PC-3 (cell line): ENCODE data around the gene ERFE. TPM values are rescaled to one million over a fixed set of nuclear protein-coding genes. Genes with fewer than 3 reads are reported as not detected.
A peak's percentile ranks its signal among the peaks of the same experiment; 100 is the strongest.

Experiments
- ATAC-seq: fragments of 200-7000 bp; cut with Tn5 transposase; 2 replicates; pipeline ENCODE4 v1.9.1; 2020; ENCODE audit warnings: mild to moderate bottlenecking, moderate library complexity
- BruUV-seq: library from RNA; stranded (reverse); fragments of 400-500 nt; replicated peaks from 2 replicates; lab custom pipeline; 2021; lab: Mats Ljungman, UMichigan
- CTCF ChIA-PET: fragments of 300-600 bp; sonication (Branson Sonifier 250); formaldehyde crosslinking; loops from one replicate; lab custom pipeline; 2022; ENCODE audit warnings: antibody characterized with exemption; lab: Charles Lee
- POLR2A ChIA-PET: fragments of 300-600 bp; sonication (Branson Sonifier 250); formaldehyde crosslinking; loops from one replicate; lab custom pipeline; 2022; ENCODE audit warnings: antibody characterized with exemption; ENCODE audit not compliant: unreplicated experiment; lab: Charles Lee
- DNase-seq: peaks from one replicate; pipeline ENCODE4 v3.0.0-alpha.2; 2015
- H2AFZ ChIP-seq: fragments of 300-600 bp; sonication (generic); 2 replicates; pipeline ENCODE4 v1.6.0; 2016; ENCODE audit warnings: antibody characterized with exemption, low read length
- H3F3A ChIP-seq: fragments of 300-600 bp; sonication (generic); one replicate; pipeline ENCODE4 v1.6.0; 2017; ENCODE audit warnings: antibody characterized with exemption, low read length, control low read depth, mild to moderate bottlenecking; ENCODE audit not compliant: unreplicated experiment
- H3K27ac ChIP-seq: fragments of 300-600 bp; sonication (generic); 2 replicates; pipeline ENCODE4 v1.5.1; 2016; ENCODE audit warnings: mild to moderate bottlenecking, low read length
- H3K27me3 ChIP-seq: fragments of 300-600 bp; sonication (generic); 2 replicates; pipeline ENCODE4 v1.6.1; 2016; ENCODE audit warnings: low read length, mixed read lengths
- H3K36me3 ChIP-seq: fragments of 300-600 bp; sonication (generic); 2 replicates; pipeline ENCODE4 v1.6.1; 2016; ENCODE audit warnings: low read depth, mixed run types, low read length, mixed read lengths
- H3K4me1 ChIP-seq: fragments of 300-600 bp; sonication (generic); 2 replicates; pipeline ENCODE4 v1.5.1; 2016; ENCODE audit warnings: low read length; ENCODE audit not compliant: insufficient read depth
- H3K4me2 ChIP-seq: fragments of 300-600 bp; sonication (generic); 2 replicates; pipeline ENCODE4 v1.6.0; 2016; ENCODE audit warnings: low read length
- H3K4me3 ChIP-seq: fragments of 300-600 bp; sonication (generic); 2 replicates; pipeline ENCODE4 v1.5.1; 2016; ENCODE audit warnings: mild to moderate bottlenecking, low read length, mixed read lengths
- H3K79me2 ChIP-seq: fragments of 300-600 bp; sonication (generic); 2 replicates; pipeline ENCODE4 v1.6.1; 2017; ENCODE audit warnings: low read length, mixed read lengths
- H3K9ac ChIP-seq: fragments of 300-600 bp; sonication (generic); 2 replicates; pipeline ENCODE4 v1.6.0; 2016; ENCODE audit warnings: mild to moderate bottlenecking, low read length
- H3K9me2 ChIP-seq: fragments of 300-600 bp; sonication (generic); replicated peaks from 2 replicates; pipeline ENCODE4 v1.6.1; 2016; ENCODE audit warnings: mixed run types, low read length, mixed read lengths
- H3K9me3 ChIP-seq: fragments of 300-600 bp; sonication (generic); 2 replicates; pipeline ENCODE4 v1.6.1; 2016; ENCODE audit warnings: low read length, mixed read lengths
- H4K20me1 ChIP-seq: fragments of 300-600 bp; sonication (generic); 2 replicates; pipeline ENCODE4 v1.6.1; 2016; ENCODE audit warnings: low read length, mixed read lengths
- EZH2 ChIP-seq: fragments of 300-600 bp; sonication (generic); IDR thresholded peaks from one replicate; pipeline ENCODE4 v1.6.1; 2017; ENCODE audit warnings: antibody characterized with exemption, mild to moderate bottlenecking, low read length; ENCODE audit not compliant: unreplicated experiment
- EZH2phosphoT487 ChIP-seq: fragments of 300-600 bp; sonication (generic); IDR thresholded peaks from 2 replicates; pipeline ENCODE4 v1.6.1; 2018; ENCODE audit warnings: mild to moderate bottlenecking, antibody characterized with exemption, low read length, borderline replicate concordance
- intact Hi-C: fragments of 100-400 bp; cut with micrococcal nuclease; formaldehyde crosslinking; loops from 2 replicates; pipeline ENCODE4 v1.9.0; 2023
- total RNA-seq: library from RNA; depleted of rRNA; stranded (reverse); fragments of >200 nt; gene quantifications from 2 replicates; pipeline ENCODE4 v1.2.3, GENCODE V29; 2014
- TF ChIP-seq, protein P1 (sequence below): fragments of 300-600 bp; sonication (generic); conservative IDR thresholded peaks from 2 replicates; pipeline ENCODE4 v1.5.1; 2017; ENCODE audit warnings: antibody characterized with exemption, low read depth, mild to moderate bottlenecking, low read length

The ERFE gene
- total RNA-seq, 1 experiment from 2014 or later: 7.4 TPM

DNA sequence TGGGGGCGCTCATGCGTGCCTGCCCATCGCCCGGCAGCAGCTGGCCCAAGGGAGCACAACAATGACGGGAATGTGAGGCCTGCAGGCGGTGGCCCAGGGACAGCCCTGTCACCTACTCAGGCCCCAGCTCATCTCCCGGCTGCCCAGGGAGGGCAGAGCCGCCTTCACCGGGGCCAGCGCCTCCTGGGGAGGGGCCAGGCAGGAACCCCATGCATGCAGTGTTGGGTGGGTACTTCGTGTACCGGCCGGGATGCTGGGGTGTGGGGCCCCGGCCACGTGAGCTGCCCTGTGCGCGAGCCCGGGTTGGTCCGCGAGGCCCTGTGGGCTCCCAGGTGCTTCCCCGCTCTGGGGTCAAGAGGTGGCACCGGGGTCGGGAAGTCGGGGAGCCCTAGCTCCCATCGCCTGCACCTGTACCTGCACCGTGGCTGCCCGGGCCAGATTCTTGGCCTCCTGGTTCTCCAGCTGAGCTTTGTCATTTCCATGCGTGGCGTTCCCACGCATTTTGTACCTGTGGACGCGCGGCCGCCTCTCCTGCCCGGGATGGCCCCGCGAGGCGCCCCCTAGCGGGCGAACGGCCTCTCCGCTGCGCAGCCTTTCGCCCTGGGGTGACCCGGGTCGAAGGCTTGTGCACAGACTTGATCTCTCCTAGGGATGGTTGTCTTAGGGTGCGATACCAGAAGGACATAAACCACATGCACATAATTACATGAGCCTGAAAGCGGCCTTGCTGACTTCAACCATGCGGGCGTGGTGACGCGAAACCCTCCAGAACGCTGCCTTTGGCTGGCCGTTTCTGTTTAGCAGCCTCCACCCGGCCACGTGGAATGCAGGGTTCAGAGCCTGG lies 19.4 kb upstream of the ERFE start:
- Histone ChIP-seq H3K27ac (no peak overlapping the region), H3K79me2 (no peaks in the 10 kb centered on the region), H3K27me3 (no peaks in the 10 kb centered on the region), H3K9me2 (no peaks in the 10 kb centered on the region), H2AFZ (no peak overlapping the region), H3F3A (no peaks in the 10 kb centered on the region), H4K20me1 (no peaks in the 10 kb centered on the region), H3K4me2 (no peak overlapping the region), H3K4me3 (no peak overlapping the region), H3K9me3 (no peaks in the 10 kb centered on the region), H3K36me3 (no peaks in the 10 kb centered on the region), H3K4me1 (peaks cover 30% of the 10 kb centered on the region), H3K9ac (no peak overlapping the region)
- BruUV-seq: no TSS peak
- ChIA-PET POLR2A (no interaction called here), CTCF (no interaction called here)
- DNase-seq: no peak
- ATAC-seq: no peak
- TF ChIP-seq, protein P1, sequence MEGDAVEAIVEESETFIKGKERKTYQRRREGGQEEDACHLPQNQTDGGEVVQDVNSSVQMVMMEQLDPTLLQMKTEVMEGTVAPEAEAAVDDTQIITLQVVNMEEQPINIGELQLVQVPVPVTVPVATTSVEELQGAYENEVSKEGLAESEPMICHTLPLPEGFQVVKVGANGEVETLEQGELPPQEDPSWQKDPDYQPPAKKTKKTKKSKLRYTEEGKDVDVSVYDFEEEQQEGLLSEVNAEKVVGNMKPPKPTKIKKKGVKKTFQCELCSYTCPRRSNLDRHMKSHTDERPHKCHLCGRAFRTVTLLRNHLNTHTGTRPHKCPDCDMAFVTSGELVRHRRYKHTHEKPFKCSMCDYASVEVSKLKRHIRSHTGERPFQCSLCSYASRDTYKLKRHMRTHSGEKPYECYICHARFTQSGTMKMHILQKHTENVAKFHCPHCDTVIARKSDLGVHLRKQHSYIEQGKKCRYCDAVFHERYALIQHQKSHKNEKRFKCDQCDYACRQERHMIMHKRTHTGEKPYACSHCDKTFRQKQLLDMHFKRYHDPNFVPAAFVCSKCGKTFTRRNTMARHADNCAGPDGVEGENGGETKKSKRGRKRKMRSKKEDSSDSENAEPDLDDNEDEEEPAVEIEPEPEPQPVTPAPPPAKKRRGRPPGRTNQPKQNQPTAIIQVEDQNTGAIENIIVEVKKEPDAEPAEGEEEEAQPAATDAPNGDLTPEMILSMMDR: peak; percentile 73
- TF ChIP-seq EZH2: no peak
- no peak for TF ChIP-seq EZH2phosphoT487
- intact Hi-C loops: no loop called here

DNA sequence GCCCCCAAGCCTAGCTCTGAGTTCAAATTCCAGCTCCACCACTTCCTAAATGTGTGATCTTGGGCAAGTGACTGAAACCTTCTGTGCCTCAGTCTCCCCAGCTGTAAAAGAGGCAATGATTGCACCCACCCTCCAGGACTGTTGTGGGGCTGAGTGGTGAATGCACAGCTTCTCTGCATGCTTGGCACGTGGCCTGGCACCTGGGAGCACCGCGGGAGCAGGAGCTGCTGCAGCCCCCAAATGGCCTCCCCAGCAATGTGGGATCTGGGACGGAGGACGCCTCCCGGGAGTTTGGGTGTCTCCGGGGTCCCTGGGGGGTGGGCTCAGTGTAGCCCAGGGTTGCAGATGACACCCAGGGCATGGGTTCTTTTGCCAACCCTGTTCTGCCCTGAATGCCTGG lies 18.7 kb upstream of the ERFE start:
- Histone ChIP-seq H3K9me2 (no peaks in the 10 kb centered on the region), H3K27me3 (no peaks in the 10 kb centered on the region), H4K20me1 (no peaks in the 10 kb centered on the region), H3F3A (no peaks in the 10 kb centered on the region), H3K9ac (no peak overlapping the region), H3K36me3 (no peaks in the 10 kb centered on the region), H3K4me2 (no peak overlapping the region), H3K79me2 (no peaks in the 10 kb centered on the region), H2AFZ (no peak overlapping the region), H3K27ac (no peak overlapping the region), H3K9me3 (no peaks in the 10 kb centered on the region), H3K4me3 (no peak overlapping the region), H3K4me1 (peaks cover 30% of the 10 kb centered on the region)
- ATAC-seq: no peak
- ChIA-PET POLR2A (no interaction called here), CTCF (no interaction called here)
- intact Hi-C loops: no loop called here
- DNase-seq: no peak
- TF ChIP-seq EZH2: no peak
- TF ChIP-seq, protein P1: no peak
- no peak for TF ChIP-seq EZH2phosphoT487
- BruUV-seq: no TSS peak

DNA sequence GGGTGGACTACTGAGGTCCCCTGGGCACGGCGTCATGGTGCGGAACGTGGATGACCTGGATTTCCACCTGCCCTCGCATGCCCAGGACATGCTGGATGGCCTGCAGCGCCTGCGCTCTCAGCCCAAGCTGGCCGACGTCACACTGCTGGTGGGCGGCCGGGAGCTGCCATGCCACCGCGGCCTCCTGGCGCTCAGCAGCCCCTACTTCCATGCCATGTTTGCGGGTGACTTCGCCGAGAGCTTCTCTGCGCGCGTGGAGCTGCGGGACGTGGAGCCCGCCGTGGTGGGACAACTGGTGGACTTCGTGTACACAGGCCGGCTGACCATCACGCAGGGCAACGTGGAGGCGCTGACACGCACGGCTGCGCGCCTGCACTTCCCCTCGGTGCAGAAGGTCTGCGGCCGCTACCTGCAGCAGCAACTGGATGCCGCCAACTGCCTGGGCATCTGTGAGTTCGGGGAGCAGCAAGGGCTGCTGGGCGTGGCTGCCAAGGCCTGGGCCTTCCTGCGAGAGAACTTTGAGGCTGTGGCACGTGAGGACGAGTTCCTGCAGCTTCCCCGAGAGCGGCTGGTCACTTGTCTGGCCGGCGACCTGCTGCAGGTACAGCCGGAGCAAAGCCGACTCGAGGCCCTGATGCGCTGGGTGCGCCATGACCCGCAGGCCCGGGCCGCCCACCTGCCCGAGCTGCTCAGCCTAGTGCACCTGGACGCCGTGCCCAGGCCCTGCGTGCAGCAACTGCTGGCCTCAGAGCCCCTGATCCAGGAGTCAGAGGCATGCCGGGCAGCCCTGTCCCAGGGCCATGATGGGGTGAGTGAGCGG lies 17.8 kb upstream of the ERFE start:
- H3K4me3 ChIP-seq: no peak overlapping the region
- DNase-seq (no peak), ATAC-seq (no peak)
- H3K4me1 ChIP-seq: peaks cover 30% of the 10 kb centered on the region
- no peaks in the 10 kb centered on the region for H4K20me1 ChIP-seq
- H3K9ac ChIP-seq: no peak overlapping the region
- H3K79me2 ChIP-seq: no peaks in the 10 kb centered on the region
- intact Hi-C loops: no loop called here
- no peak overlapping the region for H2AFZ ChIP-seq
- ChIA-PET POLR2A (no interaction called here), CTCF (no interaction called here)
- H3K9me2 ChIP-seq: no peaks in the 10 kb centered on the region
- TF ChIP-seq EZH2 (no peak), EZH2phosphoT487 (no peak)
- TF ChIP-seq, protein P1: no peak
- H3K27ac ChIP-seq: no peak overlapping the region
- no peaks in the 10 kb centered on the region for H3K9me3 ChIP-seq
- H3F3A ChIP-seq: no peaks in the 10 kb centered on the region
- no peak overlapping the region; the same call in 1 of the 2 replicates for H3K4me2 ChIP-seq
- BruUV-seq: no TSS peak
- no peaks in the 10 kb centered on the region for H3K27me3 ChIP-seq
- H3K36me3 ChIP-seq: no peaks in the 10 kb centered on the region
